Mesenteric fat pad (tissue), 1 donor: Measurements from ENCODE around the gene EHBP1. TPM values are rescaled to one million over a fixed set of nuclear protein-coding genes. Genes with fewer than 3 reads are reported as not detected.
"Not testable (repeated sequence)": the region's sequence is repeated elsewhere in the genome, so short reads cannot be mapped to it uniquely, and the experiment has no call there.

ENCODE experiments used
- DNase-seq: peaks from one replicate; pipeline ENCODE4 v3.0.0-alpha.2; 2020; ENCODE audit warnings: low spot score
- total RNA-seq: library from RNA; stranded (reverse); fragmentation: NEBNext Ultra II Directional; extraction: Animal tissue kit (Norgen Biotek cat#: 25700); gene quantifications from one replicate; pipeline ENCODE4 v1.2.1, GENCODE V29; 2021
- donor health status: DM: yes; HTN: yes; CAD: no.

The EHBP1 gene
- total RNA-seq, 1 donor from 2014 or later: 70.8 TPM

DNA sequence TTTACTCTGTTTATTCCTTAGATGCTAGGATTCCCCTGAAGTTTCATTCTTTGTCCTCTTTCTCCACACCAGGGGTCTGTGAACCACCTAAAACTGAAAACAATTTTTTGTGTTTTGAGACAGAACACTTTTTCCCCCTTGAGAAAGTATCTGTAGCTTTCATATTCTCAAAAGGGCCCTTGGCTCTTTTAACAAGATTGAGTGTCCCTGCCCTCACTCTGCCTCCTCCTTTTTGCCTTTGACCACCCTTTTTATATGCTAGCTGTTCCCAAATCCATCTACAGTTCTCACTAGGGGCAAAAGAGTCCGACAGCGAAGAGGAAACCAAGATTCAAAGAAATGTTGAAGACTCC is 883 bp upstream of the EHBP1 start:
- no peak for DNase-seq

DNA sequence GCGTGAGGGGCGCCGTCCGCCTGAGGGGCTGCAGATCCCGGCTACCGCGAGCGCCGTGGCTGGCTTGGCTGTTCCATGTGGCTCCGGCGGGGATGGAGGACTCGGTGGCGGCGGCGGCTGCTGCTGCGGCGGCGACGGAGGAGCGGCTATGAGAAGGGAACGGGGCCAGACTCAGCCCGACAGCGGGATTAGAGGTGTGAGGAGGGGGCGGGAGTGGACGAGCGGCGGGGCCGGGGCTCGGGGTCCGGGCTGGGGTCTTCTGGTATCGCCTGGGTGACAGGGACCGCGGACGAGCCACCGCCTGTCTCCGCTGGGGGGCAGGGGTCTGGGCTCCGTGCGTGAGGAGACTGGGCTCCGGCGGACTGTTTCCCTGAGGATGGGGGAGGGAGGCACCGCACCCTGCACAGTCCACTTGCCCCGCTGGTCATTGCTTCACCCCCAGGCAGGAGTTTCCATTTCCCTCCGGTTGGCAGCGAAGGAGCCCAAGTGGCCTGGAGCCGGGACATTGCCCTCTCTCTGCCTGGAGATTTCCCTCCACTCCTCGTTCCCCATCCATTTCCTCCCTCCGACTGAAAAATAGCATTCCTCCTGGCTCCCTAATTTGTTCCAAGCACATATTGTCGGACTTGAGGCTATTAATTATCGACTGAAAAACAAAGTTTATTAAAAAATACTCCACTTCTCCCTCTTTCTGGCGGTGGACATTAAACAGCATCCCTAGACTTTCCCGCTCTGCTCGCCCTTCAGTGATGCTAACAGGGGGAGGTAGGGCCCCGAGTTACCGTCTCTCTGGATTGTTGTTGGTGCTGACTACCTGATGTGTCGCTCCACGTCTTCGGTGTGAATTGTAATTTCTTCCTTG is 577 bp downstream of the EHBP1 start:
- no peak for DNase-seq

DNA sequence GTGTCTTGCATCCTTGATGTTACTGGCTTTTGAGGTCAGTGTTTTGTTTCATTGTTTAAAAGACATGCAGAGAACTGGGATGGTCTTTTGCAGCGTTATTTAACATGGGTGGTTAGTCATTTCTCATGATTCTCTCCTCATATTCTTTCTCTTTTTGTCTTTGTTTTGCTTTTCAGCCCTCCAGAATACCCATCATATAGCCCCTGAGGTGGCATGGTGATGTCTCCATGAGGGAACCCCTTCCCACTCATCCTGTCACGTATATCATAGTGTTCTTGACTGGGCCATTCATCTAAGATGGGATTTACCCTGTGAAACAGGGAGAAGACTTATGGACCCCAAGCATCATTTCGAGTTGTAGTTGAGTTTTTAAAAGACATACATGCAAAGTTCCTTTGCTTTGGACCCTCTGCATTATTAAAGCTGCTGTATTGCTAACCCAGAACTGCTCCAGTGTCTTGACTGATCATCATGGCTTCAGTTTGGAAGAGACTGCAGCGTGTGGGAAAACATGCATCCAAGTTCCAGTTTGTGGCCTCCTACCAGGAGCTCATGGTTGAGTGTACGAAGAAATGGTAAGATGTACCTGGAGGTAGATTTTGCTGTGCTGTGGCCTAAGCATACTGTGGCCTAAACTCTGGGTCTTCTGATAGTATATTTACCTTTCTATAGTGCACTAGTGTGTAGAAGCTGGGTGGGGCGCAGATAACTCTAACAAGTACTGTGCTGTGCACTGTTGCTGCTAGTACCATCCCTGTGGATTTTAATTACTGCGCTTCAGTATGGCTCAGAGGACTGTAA is 1.4 kb downstream of the EHBP1 start:
- no peak for DNase-seq

DNA sequence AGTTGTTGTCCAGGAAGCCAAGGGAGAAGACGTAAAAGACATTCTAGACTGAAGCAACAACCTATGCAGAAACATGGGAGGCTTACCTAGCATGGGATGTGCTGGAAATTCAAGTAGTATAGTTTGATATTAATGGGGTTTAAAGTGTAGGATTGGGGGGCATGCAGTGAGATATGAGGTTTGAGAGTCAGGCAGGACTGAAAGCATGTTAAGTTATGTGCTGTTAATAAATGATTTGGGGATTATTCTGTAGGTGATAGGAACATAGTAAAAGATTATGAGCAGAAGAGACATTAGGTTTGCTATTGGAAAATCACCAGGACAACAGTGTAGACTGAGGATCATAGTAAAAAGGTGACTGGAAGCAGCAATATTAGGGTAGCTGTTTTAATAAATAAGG is 3.2 kb downstream of the EHBP1 start:
- no peak for DNase-seq

DNA sequence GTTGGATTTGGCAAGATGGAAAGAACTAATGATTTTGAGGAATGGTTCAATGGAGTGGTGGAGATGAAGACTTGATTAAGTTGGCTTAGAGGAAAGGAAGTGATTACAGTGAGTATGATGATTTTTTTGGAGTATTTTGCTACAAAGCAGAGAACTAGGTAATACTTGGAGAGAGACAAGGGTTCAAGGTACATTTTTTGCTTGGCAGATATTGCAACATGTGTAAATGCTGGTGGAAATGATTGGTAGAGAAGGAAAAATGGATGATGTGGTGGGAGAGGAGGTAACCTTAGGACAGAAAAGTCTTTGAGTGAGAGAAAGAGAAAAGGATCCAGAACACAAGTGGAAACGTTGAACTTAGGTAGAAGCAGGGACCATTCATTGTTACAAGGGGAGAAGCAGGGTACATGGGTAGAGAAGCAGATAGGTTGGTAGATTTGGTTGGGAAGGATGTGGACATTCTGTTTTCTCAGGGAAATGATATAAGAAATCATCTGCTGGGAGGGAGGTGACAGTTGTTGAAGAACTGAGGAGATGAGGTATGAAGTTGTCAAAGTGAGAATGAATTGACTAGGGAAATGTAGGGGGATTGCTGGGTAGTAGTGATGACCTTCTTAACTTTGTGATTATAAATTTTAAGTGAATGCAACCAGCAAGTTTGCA is 6.5 kb downstream of the EHBP1 start:
- no peak for DNase-seq

DNA sequence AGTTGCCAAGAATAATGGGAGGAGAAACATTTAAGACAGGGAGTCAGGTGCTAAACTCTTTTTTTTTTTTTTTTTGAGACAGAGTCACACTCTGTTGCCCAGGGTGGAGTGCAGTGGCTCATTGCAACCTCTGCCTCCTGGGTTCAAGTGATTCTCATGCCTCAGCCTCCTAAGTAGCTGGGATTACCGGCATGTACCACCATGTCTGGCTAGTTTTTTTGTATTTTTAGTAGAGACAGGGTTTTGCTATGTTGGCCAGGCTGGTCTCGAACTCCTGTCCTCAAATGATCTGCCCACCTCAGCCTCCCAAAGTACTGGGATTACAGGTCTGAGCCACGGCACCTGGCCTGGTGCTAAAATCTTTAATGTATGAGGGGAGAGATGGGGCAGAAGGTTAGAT is 7.7 kb downstream of the EHBP1 start:
- not testable (repeated sequence) for DNase-seq

DNA sequence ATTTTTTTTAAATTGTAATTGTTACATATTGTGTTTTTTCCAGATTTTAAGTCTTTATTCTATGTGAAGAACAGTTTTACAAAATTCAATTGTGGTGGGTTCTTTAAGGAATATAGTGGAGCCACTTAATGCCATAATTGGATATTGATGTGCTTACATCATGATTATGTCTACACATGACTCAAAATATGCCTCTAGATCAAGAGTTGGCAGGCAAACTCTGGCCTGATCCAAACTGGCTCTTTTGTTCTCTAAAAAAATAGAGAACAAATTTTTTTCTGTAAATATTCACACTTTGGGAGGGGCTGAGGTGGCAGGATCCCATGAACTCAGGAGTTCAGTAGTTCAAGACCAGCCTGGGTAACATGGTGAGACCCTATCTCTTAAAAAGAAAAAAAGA is 8.3 kb downstream of the EHBP1 start:
- no peak for DNase-seq

DNA sequence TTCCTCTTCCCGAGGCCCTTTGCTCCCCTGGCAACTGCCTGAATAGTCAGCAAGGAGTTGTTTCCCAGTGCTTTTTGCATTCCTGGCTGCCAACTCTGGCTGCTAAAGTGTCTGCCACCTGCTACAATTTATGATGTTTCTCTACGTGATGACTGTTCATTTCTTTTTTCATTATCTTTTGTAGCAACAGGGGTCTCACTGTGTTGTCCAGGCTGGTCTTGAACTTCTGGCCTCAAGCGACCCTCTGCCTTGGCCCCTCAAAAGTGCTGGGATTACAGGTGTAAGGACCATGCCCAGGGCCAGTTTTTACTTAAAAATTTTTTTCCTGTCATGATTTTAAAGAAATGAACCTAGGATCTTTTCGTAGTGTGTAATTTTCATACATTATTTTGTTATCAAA is 11.3 kb downstream of the EHBP1 start:
- DNase-seq: no peak

DNA sequence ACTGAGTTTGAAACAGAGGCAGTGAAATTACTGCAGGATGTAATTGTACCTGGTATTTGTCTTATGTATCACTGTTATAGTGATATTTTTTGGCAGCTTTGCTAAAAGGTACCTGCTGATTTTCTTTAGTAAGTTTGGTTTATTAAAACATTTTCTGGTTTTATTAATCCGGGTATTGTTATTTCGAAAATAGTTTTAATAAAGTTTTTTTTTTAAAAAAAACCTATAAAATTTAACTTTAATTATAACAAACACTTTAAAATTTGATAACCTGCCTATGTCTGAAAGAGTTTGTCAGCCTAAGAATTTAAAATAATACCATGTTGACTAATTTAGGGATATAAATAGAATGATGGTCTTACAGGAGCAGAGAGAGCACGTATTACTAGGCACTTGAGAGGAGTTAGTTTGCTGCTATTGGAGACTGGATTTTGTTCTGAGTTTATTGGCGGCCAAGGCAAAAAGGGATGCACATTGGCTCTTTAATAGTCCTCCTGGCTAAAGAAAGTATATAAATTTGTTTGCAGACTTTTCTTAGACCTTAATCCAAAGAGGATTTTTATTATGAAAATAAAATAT is 12.1 kb downstream of the EHBP1 start:
- no peak for DNase-seq

DNA sequence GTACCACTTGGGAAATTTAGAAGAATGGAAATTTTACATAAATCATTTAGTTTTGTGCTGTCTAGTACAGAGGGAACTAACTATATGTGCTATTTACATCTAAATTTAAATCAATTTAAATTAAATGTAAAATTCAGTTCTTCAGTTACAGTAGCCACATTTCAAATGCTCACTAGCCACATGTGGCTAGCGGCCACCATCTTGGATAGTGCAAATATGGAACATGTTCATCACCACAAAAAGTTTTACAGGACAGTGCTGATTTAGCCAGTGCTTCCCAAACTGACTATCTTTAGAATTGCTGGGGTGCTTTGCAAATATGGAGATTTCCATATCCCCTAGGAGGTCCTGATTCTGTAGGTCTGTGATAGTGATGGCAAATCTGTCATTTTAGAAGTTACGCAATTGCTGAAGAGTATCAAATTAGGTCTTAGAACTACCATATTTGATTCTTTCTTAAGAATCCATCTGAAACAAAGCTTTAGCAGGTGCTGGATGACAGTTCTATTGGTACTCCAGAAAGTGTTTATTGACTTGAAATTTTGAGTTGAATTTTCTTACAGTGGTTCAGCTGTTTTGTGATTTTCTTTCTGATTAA is 12.8 kb downstream of the EHBP1 start:
- no peak for DNase-seq

DNA sequence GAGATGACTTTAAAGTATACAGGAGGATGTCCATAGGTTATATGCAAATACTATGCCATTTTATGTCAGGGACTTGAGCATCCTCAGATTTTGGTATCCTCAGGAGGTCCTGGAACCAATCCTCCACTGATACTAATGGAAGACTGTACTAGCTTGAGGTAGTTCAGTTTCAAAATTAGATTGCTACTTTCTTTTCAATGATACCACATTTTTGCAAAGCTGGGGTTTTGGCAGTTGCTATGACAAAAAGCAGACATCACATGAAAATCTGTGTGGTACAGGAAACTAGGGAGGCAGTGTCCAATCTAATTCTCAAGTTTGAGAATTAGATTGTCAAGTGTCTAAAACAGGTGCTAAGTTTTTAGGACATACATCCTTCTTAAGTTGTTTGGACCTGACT is 14.2 kb downstream of the EHBP1 start:
- no peak for DNase-seq

DNA sequence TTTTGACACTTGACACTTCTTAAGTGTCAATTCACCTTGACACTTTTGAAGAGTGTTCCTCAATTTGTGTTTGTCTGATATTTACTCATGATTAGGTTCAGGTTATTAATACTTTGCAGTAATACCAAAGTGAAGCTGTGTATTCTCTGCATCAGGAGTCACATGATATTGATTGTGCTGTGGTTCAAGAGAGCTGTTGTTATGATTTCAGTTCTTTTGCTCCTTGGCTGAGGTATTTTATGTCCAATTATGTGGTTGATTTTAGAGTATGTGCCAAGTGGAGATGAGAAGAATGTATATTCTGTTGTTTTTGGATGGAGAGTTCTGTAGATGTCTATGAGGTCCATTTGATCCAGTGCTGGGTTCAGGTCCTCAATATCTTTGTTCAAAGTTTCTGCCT is 17.2 kb downstream of the EHBP1 start:
- no peak for DNase-seq

DNA sequence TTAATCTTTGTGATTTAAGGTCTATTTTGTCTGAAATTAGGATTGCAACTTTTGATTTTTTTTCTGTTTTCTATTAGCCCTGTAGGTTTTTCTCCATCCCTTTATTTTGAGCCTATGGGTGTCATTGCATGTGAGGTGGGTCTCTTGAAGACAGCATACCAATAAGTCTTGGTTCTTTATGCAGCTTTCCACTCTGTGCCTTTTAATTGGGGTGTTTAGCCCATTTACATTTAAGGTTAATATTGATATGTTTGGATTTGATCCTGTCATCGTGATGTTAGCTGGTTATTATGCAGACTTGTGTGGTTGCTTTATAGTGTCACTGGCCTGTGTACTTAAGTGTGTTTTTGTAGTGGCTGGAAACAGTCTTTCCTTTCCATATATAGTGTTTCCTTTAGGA is 17.7 kb downstream of the EHBP1 start:
- DNase-seq: no peak

DNA sequence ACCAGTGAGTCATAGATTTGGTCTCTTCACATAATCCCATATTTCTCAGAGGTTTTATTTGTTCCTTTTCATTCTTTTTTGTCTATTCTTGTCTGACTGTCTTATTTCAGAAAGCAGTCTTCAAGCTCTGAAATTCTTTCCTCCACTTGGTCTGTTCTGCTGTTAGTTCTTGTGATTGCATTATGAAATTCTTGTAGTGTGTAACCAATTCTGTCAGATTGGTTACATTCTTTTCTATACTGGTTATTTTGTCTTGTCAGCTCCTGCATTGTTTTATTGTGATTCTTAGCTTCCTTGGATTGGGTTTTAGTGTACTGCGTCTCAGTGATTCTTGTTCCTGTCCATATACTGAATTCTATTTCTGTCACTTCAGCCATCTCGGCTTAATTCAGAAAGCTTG is 18.6 kb downstream of the EHBP1 start:
- DNase-seq: no peak

DNA sequence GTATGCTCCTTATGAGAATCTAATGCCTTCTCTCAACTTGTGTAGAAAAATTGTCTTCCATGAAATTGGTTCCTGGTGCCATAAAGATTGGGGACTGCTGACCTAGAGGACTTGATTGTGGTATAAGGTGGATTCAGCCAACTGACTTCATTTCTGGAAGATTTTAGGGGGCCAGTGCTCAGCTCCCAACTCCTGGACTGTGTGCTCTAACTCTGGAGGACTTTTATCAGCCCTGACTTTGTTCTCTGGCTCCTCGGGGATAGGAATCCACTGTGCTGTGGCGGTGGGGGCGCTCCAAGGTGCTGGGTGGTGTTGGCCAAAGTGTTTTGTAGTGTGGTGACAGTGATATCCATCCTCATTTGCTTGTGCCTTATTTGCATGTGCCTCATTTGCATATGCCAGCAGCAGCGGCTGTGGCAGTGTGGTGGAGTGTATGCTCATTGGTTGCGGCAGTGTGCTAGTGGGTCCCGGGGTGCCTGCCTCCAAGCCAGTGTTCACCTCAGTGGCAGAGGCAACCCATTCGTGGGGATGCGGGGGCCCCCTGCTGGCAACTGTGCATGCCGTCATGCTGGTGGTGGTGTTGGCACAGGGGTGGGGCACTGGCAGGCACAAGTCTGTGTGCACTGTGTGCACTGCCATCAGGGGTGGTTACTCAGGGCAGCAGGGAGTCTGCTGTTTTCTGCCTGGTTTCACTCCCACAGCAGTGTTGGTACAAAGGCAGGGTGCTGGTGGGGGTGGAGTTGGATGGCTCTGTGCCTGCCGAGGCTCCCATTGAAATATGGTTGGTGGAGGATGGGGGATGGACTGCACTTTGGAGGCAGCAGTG is 19.6 kb downstream of the EHBP1 start:
- DNase-seq: no peak

DNA sequence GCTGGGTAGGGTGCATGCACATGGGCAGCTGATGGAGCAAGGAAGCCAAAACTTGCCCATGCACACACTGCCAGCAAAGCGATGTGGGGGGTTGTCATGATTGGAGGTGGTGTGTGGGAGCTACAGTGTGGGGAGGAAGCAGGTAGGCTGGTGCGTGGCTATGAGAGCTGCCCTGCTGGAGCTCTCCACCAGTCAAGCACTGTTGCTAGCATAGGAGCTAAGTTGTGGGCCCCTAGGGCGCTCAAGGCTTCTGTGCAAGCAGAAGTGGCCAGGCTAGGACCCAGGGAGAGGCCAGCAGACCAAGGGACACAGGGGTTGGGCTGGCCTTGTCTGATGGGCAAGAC is 20.2 kb downstream of the EHBP1 start:
- DNase-seq: no peak

DNA sequence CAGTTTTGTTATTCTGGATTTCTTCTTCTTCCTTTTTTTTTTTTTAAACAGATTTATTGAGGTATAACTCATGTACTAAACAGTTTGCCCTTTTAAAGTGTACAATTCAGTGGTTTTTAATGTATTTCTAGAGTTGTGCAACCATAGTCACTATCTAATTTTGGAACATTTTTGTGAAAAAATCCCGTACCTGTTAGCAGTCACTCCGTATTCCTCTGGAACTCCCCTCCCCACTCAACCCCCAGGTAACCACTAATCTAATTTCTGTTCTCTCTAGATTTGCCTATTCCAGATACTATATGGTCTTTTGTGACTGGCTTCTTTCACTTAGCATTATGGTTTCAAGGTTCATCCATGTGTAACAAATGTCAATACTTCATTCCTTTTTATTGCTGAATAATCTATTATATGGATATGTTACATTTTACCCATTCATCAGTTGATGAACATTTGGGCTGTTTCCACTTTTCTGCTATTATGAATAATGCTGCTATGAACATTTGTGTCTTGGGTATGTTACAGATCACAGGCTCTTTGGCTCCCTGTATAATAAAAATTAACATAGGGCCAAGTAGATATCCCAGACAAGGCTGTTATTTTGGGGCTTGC is 21.9 kb downstream of the EHBP1 start:
- no peak for DNase-seq

DNA sequence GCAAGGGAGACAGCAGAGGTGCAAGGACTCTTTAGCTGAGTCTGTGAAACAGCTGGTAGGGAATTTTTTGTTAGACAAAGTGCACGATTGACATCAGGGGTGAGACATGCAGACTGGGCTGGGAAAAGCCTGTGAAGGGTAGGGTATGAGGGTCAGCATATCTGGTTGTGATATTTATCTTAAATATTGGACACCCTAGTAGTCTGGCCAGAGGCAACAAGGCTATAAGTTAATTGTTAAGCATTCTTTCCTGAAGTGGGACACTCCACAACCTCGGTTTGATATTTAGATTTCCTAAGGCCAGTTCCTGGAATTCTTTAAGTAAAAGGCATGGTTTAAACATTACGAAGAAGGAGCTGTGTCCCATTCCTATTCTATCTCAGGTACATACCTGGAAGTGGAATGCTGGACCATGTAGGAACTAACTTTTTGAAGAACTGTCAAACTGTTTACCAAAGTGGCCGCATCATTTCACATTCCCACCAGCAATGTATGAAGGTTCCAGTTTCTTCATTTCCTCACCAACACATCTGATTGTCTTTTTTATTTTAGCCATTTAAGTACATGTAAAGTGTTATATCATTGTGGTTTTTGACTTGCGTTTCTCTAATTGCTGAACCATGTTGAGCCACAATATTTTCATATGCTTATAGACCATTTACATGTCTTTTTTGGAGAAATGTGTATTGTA is 22.5 kb downstream of the EHBP1 start:
- no peak for DNase-seq

DNA sequence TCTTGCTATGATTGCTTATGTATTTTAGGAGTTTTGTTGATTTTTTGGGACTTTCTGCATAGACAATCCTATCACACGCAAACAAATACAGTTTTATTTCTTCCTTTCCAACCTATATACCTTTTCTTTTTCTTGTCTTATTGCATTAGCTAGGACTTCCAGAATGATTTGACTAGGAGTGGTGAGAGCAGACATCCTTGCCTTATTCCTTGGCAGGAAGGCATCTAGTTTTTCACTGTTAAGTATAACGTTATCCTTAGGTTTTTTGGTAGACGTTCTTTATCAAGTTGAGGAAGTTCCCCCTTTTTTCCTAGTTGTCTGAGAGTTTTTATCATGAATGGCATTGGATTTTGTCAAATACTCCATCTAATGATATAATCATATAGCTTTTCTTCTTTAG is 25.8 kb downstream of the EHBP1 start:
- DNase-seq: no peak
